Cardiac muscle cell (in vitro differentiated cells and primary cell): Measurements from ENCODE around the gene EGLN2. TPM values are rescaled to one million over a fixed set of nuclear protein-coding genes. Genes with fewer than 3 reads are reported as not detected.

Source experiments
- DNase-seq, 2 donors: peaks; one replicate each; pipeline versions ENCODE4 v3.0.0 to v3.0.0-alpha.2; 2010 to 2017; ENCODE audit warnings: low read depth in 1 of 2, low spot score in 1 of 2
- H3K27ac ChIP-seq: fragments of 200-600 bp; sonication (generic); 2 replicates; pipeline ENCODE4 v1.5.1; 2016
- H3K27me3 ChIP-seq: fragments of 200-600 bp; sonication (generic); 2 replicates; pipeline ENCODE4 v1.6.0; 2016; ENCODE audit warnings: control low read depth
- H3K36me3 ChIP-seq: fragments of 200-600 bp; sonication (generic); 2 replicates; pipeline ENCODE4 v1.5.1; 2016; ENCODE audit warnings: control low read depth
- H3K4me1 ChIP-seq: fragments of 200-600 bp; sonication (generic); 2 replicates; pipeline ENCODE4 v1.8.1; 2017; ENCODE audit warnings: low read depth, mild to moderate bottlenecking, mixed run types
- H3K4me3 ChIP-seq: fragments of 200-600 bp; sonication (generic); 2 replicates; pipeline ENCODE4 v1.5.1; 2016; ENCODE audit warnings: mild to moderate bottlenecking
- H3K9me3 ChIP-seq: fragments of 200-600 bp; sonication (generic); 2 replicates; pipeline ENCODE4 v1.5.1; 2017; ENCODE audit warnings: low read depth, mild to moderate bottlenecking, control low read depth
- CTCF ChIP-seq: IDR thresholded peaks from 2 replicates; pipeline ENCODE4 v1.5.1; 2012; ENCODE audit warnings: low read depth, mild to moderate bottlenecking, low read length
- polyA plus RNA-seq: library from polyadenylated mRNA; unstranded; fragments of >200 nt; fragmentation: Nextera tagmentation; extraction: Ambion mirVana; gene quantifications from 2 replicates; pipeline ENCODE4 v1.2.1, GENCODE V29; 2016
- total RNA-seq: library from RNA; depleted of rRNA; stranded (reverse); fragments of >200 nt; gene quantifications from 2 replicates; pipeline ENCODE4 v1.2.3, GENCODE V29; 2016

EGLN2 gene
- total and polyA plus RNA-seq, 2 experiments from 2014 or later, result 99.5 to 122 TPM

- Histone ChIP-seq H3K27me3 (no peaks in the 10 kb centered on the region), H3K9me3 (no peaks in the 10 kb centered on the region), H3K27ac (no peak overlapping the region), H3K36me3 (no peaks in the 10 kb centered on the region), H3K4me1 (no peaks in the 10 kb centered on the region), H3K4me3 (no peak overlapping the region)
- TF ChIP-seq CTCF, result no peak
- no peak for DNase-seq
Observed at GRCh38 chr19:40785526-40785925, 13.5 kb upstream of the EGLN2 start.

GRCh38 chr19:40786060-40787037 lies 12.6 kb upstream of the EGLN2 start:
- Histone ChIP-seq H3K36me3 (no peaks in the 10 kb centered on the region), H3K27me3 (no peaks in the 10 kb centered on the region), H3K4me3 (no peak overlapping the region), H3K27ac (no peak overlapping the region), H3K4me1 (no peaks in the 10 kb centered on the region), H3K9me3 (no peaks in the 10 kb centered on the region)
- no peak for TF ChIP-seq CTCF
- DNase-seq, result no peak

- no peak for DNase-seq
- Histone ChIP-seq H3K36me3 (no peaks in the 10 kb centered on the region), H3K27ac (no peak overlapping the region)
Observed at GRCh38 chr19:40791349-40791748, 7.6 kb upstream of the EGLN2 start.

GRCh38 chr19:40791996-40792395 lies 7.0 kb upstream of the EGLN2 start:
- no peak overlapping the region for H3K4me3 ChIP-seq
- H3K27ac ChIP-seq, result no peak overlapping the region
- H3K36me3 ChIP-seq, result no peaks in the 10 kb centered on the region
- no peaks in the 10 kb centered on the region for H3K4me1 ChIP-seq
- no peaks in the 10 kb centered on the region for H3K9me3 ChIP-seq
- H3K27me3 ChIP-seq, result no peaks in the 10 kb centered on the region
- no peak for TF ChIP-seq CTCF
- DNase-seq, result no peak

More at GRCh38 chr19:40791349-40791748, 7.6 kb upstream of the EGLN2 start:
- Histone ChIP-seq H3K4me1 (no peaks in the 10 kb centered on the region), H3K4me3 (no peak overlapping the region), H3K9me3 (no peaks in the 10 kb centered on the region), H3K27me3 (no peaks in the 10 kb centered on the region)
- TF ChIP-seq CTCF, result no peak

- H3K4me3 ChIP-seq, result no peak overlapping the region
Observed at GRCh38 chr19:40797166-40797962, 1.6 kb upstream of the EGLN2 start.

More at GRCh38 chr19:40797166-40797962, 1.6 kb upstream of the EGLN2 start:
- TF ChIP-seq CTCF, result no peak
- no peaks in the 10 kb centered on the region for H3K27me3 ChIP-seq
- no peak for DNase-seq
- H3K27ac ChIP-seq, result peak overlapping the region; percentile 90
- H3K36me3 ChIP-seq, result peaks cover 8% of the 10 kb centered on the region
- H3K4me1 ChIP-seq, result peaks cover 22% of the 10 kb centered on the region
- H3K9me3 ChIP-seq, result no peaks in the 10 kb centered on the region
